Stimulated activated naive CD4-positive, alpha-beta T cell treated with Interleukin-2 at 50 U/mL for 16 hours (primary cell): Measurements from ENCODE around the gene TRIM13.
"Not testable (repeated sequence)": the region's sequence is repeated elsewhere in the genome, so short reads cannot be mapped to it uniquely, and the experiment has no call there.

ENCODE experiments used
- DNase-seq: peaks from one replicate; lab custom pipeline; 2025; lab: John Stamatoyannopoulos, UW

The TRIM13 gene

GRCh38 chr13:49997955-49998354 is 1.1 kb downstream of the TRIM13 start:
- no peak for DNase-seq

DNA sequence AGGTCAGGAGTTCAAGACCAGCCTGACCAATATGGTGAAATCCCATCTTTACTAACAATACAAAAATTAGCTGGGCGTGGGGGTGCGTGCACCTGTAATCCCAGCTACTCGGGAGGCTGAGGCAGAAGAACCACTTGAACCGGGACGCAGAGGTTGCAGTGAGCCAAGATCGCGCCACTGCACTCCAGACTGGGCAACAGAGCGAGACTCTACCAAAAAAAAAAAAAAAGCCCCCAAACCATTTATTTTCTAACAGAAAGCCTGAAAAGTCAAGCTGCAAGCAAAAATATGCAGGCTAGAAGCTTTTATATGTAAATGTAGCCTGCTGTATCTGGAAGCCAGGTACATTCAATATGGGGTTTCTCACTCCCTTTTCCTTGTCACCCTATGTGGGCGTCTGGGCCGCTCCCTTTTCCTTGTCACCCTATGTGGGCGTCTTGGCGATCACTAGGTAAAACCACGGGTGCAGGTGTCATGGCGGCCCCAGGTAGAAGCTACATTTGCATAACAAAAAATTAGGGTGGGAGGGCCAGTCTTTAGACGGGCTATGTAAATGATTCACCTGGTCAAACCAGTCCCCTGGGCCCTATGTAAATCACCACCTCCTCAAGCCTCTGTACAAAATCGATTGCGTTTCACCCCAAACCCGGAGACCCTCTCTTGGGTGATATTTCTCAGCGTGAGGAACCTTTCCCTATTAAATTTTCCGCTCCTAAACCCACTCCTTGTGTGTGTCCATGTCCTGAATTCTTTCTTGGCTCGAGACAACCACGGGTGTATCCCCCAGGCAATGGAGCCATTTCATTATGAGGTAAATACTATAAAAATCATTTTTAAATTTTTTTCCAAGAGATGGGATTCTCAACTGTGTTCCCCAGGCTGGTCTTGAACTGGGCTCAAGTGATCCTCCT is 2.1 kb downstream of the TRIM13 start:
- no peak for DNase-seq

- DNase-seq: no peak
Observed at GRCh38 chr13:50001287-50001686, 4.4 kb downstream of the TRIM13 start.

GRCh38 chr13:50006426-50007135 is 9.7 kb downstream of the TRIM13 start:
- DNase-seq: no peak

DNA sequence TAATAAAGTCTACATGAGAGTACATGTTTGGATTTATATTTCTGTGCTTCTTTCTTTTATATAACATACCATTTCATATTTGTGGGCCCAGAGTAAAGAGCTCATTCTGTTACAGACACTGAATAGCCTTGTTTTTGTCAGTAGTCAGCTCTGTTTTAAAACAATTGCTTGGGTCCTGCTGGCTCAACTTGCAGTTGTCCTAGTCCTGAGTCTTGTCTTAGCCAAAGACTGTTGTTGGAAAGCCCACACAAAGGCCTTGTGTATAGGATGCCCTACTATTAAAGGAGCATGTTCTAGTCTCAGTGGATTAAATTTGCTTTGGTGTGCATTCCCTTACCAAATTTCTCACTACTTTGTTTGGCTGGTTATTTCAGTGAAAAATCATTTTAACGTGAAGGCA is 14.6 kb downstream of the TRIM13 start:
- DNase-seq: no peak

- no peak for DNase-seq
Observed at GRCh38 chr13:50012396-50013169, 15.7 kb downstream of the TRIM13 start.

GRCh38 chr13:50014386-50014785 is 17.5 kb downstream of the TRIM13 start:
- DNase-seq: no peak

GRCh38 chr13:50015258-50015657 is 18.4 kb downstream of the TRIM13 start, which contains the start of gene KCNRG:
Gene KCNRG, plus strand, starts transcription at chr13:50015444. Its CDS starts 50 bp downstream, at chr13:50015494.
- no peak for DNase-seq

- DNase-seq: no peak
Observed at GRCh38 chr13:50015750-50016149, 18.9 kb downstream of the TRIM13 start.

- no peak for DNase-seq
Observed at GRCh38 chr13:50016444-50016843, 19.6 kb downstream of the TRIM13 start.

GRCh38 chr13:50017819-50018218 is 21.0 kb downstream of the TRIM13 start:
- no peak for DNase-seq

DNA sequence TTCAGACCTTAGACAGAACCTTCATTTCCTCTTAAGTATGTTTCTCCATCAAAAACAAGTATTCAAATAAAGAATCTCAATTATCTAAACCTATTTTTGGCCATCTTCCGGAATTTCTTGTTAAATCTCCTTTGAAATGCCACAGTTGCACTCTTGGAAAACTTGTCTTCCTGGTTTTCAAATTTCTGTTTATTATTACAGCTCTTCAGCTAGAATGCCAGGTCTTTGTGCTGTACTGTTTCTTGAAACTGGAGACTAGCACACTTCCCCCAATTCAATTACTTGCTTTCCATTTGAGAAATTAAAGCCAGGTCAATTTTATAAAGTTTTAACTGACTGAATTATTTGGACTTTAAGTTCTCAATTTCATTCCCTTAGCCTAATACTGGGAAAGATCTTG is 28.6 kb downstream of the TRIM13 start:
- no peak for DNase-seq

DNA sequence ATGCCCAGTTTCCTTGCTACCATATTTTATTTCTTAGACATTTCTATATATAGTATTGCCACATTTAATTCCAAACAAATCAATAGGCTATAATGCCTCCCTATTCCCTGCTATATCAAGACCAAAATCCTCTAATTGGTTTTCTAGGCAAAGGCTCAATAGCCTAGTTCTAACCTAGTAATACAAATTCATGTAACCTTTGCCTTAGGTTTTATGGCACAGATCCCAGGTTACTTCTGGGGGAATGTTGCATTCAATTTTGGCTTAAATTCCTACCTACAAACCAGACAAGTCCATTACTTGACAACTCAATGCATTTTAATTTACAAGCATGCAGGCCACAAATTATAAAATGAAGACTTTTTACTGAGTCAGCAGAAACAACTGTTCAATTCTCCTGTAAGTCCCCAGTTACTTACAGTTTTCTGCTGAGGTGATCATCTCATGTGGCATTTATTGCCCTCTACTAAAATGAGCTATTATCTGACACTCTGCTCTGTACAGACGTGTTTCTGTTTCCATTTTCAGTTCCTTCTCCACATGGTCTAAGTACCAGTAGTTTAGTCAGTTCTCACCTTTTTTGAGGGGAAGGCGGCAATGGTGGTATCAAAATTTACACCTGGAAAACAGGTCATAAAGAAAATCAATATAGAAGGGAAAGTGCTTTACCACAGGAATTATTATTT is 30.1 kb downstream of the TRIM13 start:
- no peak for DNase-seq

- no peak for DNase-seq
Observed at GRCh38 chr13:50030315-50030714, 33.5 kb downstream of the TRIM13 start.

GRCh38 chr13:50033725-50034124 is 36.9 kb downstream of the TRIM13 start:
- DNase-seq: no peak

DNA sequence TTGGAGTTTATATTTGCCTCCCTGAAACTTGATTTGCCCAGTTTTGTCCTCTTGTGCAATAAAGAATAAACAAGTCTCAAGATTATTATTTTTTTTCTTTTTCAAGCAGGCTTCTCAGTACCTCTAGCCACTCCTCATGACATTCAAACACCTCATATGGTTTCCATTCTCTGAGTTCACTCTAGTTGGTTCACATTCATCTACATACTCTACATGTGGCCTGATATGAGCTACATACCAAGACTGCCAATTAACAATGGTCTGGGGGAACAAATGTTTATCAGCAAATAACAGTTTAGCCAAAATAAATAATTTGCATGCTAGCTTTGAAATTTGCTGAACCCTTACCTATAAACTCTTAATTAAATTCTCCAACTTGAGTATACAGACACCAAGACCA is 40.9 kb downstream of the TRIM13 start:
- no peak for DNase-seq

- no peak for DNase-seq
Observed at GRCh38 chr13:50038266-50038665, 41.4 kb downstream of the TRIM13 start.

DNA sequence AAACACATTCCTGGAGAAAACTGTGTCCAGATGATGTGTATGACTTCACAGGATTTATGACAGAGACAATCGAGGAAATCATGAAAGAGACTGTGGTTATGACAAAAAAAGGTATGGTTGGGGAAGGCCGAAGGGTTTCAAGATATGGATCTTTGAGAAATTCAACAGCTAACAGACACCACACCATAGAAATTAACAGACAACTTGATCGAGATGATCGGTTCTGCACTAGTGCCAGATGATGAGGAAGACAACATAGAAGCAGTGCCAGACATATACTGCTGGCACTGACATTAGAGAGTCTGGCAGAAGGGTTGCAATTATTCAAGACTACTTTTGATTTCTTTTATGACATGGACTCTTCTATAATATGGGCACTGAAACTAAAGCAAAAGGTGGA is 55.6 kb downstream of the TRIM13 start:
- DNase-seq: no peak

DNA sequence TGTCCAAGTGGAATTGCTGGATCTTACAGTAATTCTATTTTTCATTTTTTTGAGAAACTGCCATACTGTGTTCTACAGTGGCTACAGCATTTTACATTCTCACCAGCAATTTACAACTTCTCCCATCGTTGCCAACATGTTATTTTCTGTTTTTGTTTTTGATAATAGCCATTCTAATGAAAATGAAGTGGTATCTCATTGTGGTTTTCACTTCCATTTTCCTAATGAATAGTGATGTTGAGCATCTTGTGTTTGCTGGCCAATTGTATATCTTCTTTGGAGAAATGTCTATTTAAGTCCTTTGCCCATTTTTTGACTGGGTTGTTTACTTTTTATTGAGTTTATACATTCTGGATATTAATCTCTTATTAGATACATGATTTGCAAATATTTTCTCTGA is 57.0 kb downstream of the TRIM13 start:
- no peak for DNase-seq

DNA sequence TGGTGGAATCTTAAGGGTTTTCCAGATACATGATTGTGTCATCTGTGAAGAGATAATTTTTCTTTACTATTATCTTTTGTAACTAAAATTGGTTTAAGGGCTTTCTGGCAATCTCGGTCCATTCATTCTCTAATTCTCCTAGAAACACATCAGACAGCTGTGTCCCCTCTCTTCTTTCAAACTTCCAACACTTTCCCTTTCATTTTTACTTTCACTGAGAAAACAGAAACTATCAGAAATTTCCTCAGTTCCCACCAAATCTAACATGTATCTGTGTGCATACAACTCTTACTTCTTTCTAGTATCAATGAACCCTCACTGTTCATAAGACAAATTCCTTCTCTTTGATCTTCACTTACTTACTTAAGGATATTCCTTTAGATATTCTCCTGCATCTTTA is 58.6 kb downstream of the TRIM13 start:
- no peak for DNase-seq

- no peak for DNase-seq
Observed at GRCh38 chr13:50060718-50061117, 63.9 kb downstream of the TRIM13 start.

- DNase-seq: not testable (repeated sequence)
Observed at GRCh38 chr13:50062336-50062735, 65.5 kb downstream of the TRIM13 start.
